WTC11 (cell line): Measurements from ENCODE around the gene SEMA3D.

Experiments used
- CTCF ChIP-seq: fragments of 200-600 bp; IDR thresholded peaks from 2 replicates; pipeline ENCODE4 v1.8.0; 2022; ENCODE audit warnings: antibody characterized with exemption
- E2F4 ChIP-seq: sonication (generic); formaldehyde crosslinking; IDR thresholded peaks from 2 replicates; pipeline ENCODE4 v1.8.1; 2022; ENCODE audit warnings: low read depth, mild to moderate bottlenecking, moderate library complexity, missing genetic modification reagents, borderline replicate concordance
- IRF1 ChIP-seq: sonication (generic); formaldehyde crosslinking; IDR thresholded peaks from 2 replicates; pipeline ENCODE4 v1.8.0; 2023; ENCODE audit warnings: missing genetic modification reagents
- NR2C2 ChIP-seq: sonication (generic); formaldehyde crosslinking; IDR thresholded peaks from 2 replicates; pipeline ENCODE4 v1.8.0; 2022; ENCODE audit warnings: mild to moderate bottlenecking, missing genetic modification reagents
- PRDM15 ChIP-seq: sonication (generic); formaldehyde crosslinking; IDR thresholded peaks from 2 replicates; pipeline ENCODE4 v1.8.0; 2022; ENCODE audit warnings: missing genetic modification reagents
- TF ChIP-seq, protein P1 (sequence below): sonication (generic); formaldehyde crosslinking; IDR thresholded peaks from 2 replicates; pipeline ENCODE4 v1.8.1; 2023; ENCODE audit warnings: mild to moderate bottlenecking, missing genetic modification reagents, moderate library complexity
- TF ChIP-seq, protein P2 (sequence below): sonication (generic); formaldehyde crosslinking; IDR thresholded peaks from 2 replicates; pipeline ENCODE4 v1.8.0; 2022; ENCODE audit warnings: mild to moderate bottlenecking, missing genetic modification reagents

DNA sequence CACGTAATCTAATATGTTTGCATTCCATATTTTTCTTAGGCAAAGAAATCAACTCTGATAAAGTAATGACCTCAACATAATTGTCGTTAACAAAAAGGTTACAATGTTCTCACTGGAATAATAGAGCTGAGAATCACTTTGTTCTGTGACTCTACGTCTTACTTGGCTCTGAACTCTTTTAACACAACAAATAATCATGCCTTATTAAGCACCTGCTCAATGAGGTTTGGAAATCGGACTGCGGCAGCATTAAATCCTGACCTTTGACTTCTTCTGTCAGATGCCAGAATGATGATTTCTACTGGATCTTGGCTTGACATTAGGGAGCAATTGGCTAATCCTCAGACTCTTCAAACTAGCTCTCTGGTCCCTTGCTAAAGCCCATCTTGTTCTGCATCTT is 233.6 kb downstream of the SEMA3D start:
- TF ChIP-seq CTCF (no peak), NR2C2 (no peak), IRF1 (CRISPR knock-in tag) (no peak), E2F4 (no peak), PRDM15 (CRISPR knock-in tag) (no peak)
- TF ChIP-seq, protein P1, sequence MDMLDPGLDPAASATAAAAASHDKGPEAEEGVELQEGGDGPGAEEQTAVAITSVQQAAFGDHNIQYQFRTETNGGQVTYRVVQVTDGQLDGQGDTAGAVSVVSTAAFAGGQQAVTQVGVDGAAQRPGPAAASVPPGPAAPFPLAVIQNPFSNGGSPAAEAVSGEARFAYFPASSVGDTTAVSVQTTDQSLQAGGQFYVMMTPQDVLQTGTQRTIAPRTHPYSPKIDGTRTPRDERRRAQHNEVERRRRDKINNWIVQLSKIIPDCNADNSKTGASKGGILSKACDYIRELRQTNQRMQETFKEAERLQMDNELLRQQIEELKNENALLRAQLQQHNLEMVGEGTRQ (CRISPR knock-in tag) = no peak
- TF ChIP-seq, protein P2, sequence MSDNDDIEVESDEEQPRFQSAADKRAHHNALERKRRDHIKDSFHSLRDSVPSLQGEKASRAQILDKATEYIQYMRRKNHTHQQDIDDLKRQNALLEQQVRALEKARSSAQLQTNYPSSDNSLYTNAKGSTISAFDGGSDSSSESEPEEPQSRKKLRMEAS (CRISPR knock-in tag) = no peak
